Activated CD8-positive, alpha-beta memory T cell treated with anti-CD3 and anti-CD28 coated beads for 48 hours (primary cell): ENCODE data around the gene ASCL2.
A peak's percentile ranks its signal among the peaks of the same experiment; 100 is the strongest.

Experiments
- DNase-seq, 3 experiments: peaks; one replicate each; pipeline ENCODE4 v3.0.0-alpha.2; 2020; ENCODE audit warnings: low read depth in 2 of 3, low spot score in 2 of 3

ASCL2 gene

DNA sequence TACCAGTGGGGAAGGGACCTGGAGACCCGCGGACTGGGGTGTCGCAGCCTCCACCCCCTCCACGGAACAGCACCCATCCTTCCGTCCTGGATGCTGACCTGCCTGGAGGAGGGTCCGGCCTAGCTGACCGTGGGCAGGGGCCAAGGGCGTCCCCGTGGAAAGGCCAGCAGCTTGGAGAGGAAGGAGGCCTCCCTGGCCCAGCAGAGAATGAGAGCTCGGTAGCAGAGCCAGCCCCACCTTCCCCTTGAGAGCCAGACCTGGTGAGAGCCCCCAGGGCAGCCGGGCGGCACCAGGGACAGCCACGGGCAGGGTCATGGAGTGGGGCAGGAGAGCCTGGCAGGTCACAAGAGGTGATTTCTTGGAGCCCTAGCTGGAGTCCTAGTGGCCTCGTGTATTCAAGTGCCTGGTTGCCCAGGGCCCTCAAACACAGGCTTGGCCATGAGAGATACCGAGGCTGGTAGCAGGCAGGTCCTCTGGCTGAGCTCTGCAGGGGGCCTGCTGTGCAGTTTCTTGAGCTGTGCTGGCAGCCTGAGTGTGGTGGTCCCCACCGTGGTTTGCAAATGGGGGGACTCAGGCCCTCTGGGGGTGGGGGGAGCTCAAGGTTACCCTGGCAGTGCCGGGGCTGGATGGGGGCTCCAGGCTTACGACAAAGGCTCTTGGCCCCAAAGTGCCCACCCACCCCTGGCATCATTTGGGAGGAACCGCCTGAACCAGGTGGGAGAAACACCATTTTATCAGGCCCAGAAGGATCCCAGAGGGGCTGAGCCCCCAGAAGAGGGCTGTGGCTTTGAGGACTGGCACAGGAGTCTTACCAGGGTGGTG, 39.1 kb upstream of the ASCL2 start:
- DNase-seq, result no peak

GRCh38 chr11:2308713-2309112, 38.3 kb upstream of the ASCL2 start:
- no peak for DNase-seq

DNA sequence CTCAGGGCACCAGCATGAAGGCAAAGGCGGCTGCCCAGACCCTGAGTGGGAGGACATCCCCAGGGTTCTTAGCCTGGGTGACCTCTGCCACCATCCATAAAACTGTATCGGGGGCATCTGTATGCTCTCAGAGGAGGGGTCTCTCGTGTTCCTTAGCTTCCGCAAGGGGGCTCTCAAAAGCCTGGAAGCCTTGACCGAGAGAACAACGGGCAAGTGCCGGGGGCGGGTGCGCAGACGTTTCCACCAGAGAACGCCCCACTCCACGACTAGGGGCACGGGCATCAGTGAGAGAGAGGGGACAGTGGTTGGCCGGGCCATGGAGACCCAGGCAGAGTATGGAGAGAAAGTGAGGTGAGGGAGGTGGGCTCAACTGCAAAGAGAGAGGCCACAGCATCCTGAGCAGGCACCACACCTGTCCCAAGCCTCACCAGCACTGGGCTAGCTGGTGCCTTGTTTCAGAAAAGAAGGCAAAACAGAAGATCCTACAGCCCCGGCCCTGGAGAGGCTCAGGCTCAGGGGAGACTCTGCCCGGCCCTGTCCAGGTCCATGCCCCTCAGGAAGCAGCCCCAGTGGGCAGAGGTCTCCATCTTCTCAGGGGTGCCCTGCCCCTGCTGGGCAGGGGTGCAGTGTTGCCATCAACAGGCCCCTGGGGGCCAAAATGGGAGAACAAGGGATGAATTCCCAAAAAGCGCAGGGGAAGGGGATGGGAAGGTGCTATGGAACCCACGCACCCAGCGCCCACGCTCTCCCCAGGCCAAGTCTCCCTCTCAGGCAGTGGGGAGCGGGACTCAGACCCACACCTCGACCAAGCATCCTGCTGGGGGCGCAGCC, 37.3 kb upstream of the ASCL2 start:
- no peak for DNase-seq

DNA sequence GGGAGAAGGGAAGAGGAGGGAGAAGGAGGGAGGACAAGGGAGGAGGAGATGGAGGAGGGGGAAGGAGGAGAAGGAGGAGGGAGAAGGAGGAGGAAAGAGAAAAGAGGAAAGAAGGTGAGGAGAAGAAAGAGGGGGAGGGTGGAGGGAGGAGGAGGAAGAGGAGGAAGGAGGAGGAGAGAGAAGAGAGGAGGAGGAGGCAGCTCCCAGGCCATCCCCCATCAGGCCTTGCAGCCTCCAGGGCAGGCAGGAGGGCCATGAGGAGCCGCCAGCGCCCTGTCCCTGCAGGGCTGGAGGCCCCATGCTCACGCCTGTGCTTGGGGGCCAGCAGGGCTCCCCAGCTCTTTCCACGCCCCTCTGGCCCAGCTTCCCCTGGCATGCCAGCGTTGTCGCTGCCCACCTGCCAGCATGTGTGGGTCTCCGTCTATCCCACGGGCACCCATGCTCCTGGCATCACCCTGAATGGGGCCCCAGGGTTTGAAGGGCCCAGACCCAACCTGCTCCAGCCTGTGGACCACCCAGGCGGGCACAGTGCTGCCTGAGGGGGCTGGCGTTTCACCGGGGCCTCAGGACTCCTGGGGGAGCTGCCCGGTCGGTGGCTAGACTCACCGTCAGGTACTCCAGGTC, 36.6 kb upstream of the ASCL2 start:
- no peak for DNase-seq

DNA sequence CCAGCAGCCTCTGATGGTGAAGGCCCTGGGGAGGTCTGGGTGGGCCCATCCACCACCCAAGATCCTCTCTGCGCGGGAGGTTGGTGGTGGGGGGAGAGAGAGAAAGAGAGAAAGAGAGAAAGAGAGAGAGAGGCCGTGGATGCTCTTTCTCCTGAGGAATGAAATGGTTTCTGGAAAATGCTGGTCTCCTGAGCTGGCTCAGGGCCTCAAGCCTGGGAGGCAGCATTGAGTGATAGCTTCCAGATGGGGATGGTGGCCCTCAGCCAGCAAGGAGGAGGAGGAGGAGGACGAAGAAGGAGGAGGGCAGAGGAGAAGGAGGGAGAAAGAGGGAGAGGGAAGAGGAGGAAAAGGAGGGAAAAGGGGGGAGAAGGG, 36.0 kb upstream of the ASCL2 start:
- no peak for DNase-seq

DNA sequence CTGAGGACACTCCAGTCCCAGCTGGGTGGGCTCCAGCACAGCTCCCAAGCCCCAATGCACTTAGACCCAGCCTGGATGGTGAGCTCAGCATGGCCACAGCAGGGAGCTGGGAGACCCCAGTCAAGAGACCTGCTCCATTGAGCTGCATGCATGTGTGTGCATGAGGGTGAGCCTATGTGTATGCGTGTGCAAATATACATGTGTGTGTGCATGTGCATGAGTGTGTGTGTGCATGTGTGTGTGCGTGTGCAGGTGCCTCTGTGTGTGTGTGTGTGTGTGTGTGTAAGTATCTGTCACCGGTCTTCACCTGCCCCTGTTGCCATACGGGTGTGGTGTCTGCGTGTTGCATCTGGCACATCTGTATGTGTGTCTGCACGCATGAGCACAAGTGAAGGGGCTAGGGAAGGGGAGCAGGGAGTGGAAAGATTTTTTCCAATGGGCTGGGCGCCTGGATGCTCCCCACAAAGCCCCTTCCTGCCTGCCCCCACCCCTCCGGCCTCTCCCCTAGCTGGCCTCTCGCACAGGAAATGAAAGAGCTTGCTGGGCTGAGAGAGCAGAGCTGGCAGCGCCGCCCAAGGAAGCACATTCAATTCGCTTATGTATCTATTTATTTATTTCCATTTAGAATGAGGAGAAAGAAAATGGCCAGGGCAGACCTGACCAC, 35.5 kb upstream of the ASCL2 start:
- no peak for DNase-seq

- DNase-seq, result peak; percentile 66 to 85 (median 81)
These were observed 34.9 kb upstream of the ASCL2 start for GRCh38 chr11:2305140-2305778.

DNA sequence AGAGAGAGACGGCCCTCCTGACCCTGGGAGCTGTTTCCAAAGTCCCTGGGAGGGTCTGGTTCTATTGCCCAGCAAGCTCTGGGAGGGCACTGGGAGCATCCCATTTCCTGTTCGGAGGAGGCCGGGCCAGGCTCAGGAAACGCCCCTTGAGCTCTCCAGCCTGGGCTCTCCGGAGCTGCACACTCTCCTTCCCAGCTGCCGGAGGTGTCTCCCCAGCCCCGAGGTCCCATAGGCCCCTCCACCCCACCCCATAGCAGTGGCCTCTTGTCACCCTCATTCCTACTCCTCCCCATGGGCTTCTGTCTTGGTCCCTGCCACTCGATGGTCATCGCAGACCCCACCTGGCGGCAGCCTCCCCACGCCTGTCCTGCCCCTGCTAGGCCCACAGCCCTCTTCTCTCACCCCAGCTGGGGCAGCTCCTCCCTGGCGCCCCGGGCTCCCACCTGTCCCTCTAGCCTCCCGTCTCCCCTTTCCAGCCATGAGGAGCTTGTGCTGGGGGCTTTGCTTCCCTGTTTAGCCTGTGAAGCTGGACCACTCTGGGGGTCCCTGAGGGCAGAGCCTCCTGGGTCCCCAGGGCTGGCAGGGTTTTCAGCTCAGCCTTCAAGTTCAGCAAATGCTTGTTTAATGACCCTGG, 34.2 kb upstream of the ASCL2 start:
- DNase-seq, result no peak

DNA sequence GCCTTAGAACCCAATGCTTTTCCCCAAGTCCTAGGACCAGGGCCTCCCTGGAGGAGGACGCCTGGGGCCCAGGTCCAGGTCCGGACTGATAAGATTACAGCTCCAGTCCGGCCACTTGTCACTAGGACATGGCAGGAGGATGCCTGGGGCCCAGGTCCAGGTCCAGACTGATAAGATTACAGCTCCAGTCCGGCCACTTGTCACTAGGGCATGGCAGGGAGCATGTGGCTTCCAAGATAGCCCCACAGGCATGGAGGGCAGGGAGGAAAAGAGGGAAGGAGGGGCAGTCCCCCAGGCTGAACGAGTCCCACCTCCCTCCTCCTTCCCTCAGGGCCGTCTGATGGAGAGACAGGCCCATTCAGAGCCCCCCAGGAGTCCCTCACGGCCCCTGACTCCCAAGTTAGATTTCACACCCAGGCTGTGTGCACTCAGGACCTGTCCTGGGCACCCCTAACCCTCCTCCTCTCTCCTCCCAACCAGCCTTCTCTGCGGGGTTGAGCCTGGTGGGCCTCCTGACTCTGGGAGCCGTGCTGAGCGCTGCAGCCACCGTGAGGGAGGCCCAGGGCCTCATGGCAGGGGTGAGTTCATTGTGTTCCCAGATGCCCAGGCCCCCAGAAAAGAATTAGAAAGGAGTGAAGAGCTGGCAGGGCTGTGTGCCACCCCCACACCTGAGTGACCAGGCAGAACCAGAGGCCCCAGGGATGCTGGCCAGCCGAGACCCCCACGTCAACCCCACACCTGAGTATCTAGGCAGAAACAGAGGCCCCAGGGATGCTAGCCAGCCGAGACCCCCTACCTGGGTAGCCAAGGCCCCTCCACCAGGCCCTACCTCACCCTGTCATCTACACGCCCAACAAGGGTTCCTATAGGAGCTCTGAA, 33.5 kb upstream of the ASCL2 start:
- no peak for DNase-seq

- no peak for DNase-seq
These were observed 32.7 kb upstream of the ASCL2 start for GRCh38 chr11:2302896-2303626.

DNA sequence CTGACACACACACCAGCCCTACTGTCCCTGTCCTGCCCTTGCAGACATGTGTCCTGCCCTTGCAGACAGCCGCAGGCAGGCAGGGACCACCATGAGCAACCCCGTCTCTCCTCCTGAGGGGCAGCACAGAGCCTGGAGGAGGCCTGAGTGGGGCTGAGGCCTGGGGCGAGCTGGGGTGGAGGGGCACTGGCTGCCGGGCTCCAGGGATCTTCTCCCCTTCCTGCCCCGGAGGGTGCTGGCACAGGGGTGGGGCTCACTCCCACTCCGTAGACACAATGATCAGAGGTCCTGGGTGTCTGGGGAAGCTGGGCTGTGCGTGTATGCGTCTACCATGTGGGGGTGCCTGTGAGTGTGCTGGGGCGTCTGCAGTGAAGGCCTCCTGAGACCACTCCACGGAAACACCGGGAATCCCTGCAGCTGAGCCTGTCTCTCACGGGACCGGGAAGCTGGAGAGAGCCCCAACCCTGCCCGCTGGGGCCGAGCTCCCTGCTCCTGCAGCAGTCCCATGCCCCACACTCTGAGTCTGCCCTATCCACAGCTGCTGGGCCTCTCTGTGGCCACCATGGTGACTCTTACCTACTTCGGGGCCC, 32.0 kb upstream of the ASCL2 start:
- peak in 1 of 3 experiments; percentile 19 for DNase-seq

DNA sequence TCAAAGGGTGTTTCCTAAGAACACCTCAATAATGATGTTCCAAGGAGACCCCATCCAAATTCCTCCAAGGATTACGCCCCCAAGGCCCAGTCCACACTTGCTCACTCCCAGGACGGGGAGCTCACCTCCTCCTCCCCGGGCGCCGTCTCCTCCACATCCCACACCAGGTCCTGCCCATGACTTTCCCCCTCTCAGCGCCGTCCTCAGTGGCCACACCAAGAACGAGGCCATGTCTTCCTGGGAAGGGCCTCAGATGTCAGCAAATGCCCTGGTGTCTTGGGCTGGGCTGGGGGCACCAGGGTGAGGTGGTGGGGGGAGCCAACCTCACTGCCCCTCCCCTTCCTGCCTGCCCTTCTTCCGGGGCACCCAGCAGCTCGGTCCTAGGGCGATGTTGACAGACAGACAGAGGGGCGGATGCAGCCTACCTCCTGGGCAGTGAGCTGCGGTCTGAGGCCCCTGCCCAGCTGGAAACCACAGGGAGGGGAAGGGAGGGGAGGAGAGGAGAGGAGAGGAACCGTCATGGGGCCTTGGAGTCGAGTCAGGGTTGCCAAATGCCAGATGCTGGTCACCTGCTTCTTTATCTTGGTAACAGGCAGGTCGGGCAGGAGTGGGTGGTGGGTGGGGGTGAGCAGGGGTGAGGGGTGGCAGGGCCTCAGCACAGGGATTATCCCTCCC, 31.4 kb upstream of the ASCL2 start, which contains the start of the genes C11orf21 and TSPAN32:
C11orf21 (minus strand) TSS at position 288 of the 675 bp plus-strand sequence; CDS start at position 178, 110 bp downstream.
TSPAN32 (plus strand) TSS at position 383 of the 675 bp plus-strand sequence; CDS start at position 520, 137 bp downstream.
- DNase-seq, result peak in 1 of 3 experiments; percentile 32

DNA sequence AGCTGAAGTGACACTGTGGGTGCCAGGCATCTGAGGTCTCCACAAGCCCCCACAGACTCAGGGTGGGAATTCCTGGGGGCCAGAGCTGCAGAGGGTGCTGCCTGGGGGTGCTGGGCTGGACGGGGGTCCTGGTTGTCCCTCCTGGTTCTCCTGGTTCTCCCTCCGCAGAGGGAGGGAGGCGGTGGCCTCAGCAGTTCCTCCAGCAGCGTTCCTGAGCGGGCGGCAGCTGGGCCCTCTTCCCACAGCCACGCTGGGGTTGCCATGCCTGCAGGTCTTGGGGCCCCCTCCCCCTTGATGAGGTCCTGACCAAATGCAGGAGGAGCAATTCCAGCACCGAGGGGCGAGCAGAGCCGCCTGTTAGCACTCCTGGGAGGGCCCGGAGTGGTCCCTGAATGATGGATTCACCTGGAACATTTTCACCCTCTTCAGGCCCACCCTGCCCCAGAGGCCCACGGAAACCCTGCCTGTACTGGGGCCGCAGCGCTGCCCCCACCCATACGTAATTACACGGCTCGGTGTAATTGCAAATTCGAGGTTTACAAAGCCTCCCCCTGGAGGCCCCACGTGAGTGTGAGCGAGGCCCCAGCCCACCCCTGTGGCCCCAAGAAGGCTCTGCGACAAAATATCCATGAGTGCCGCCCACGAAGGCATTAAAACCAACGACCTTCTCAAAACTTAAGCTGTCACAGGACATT, 30.7 kb upstream of the ASCL2 start:
- no peak for DNase-seq

DNA sequence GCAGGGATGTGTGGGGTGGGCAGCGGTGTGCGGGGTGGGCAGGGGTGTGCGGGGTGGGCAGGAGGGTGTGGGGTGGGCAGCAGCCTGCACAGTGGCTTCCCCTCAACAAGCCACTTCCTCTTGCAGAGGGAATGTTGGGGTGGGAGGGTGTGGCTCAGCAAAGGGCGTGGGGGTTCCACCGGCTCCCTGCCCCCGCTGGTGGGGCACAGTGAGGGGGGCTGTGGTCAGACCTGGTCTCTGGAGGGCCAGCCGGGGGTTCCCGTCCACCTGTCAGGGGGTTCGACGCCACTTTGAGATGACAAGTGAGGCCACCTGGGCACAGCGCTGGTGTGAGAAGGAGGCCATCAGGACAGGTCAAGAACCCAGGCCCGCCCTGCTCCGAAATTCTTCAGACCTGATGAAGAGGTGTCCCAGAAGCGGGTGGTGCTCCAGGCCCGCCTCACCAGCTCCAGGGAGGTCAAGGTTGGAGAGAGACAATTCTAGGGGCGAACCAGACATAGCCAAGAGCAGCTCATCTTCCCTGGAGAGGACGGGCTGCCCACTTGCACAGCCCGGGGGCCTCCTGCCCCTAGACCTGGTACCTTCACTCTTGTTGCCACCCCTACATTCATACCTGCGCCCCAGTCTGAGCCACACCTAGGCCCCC, 30.0 kb upstream of the ASCL2 start:
- no peak for DNase-seq

GRCh38 chr11:2299773-2300172, 29.4 kb upstream of the ASCL2 start:
- no peak for DNase-seq
